ENCODE measurements around the gene PRSS57.
"Not testable (repeated sequence)": the region's sequence is repeated elsewhere in the genome, so short reads cannot be mapped to it uniquely, and the experiment has no call there.

The PRSS57 gene

DNA sequence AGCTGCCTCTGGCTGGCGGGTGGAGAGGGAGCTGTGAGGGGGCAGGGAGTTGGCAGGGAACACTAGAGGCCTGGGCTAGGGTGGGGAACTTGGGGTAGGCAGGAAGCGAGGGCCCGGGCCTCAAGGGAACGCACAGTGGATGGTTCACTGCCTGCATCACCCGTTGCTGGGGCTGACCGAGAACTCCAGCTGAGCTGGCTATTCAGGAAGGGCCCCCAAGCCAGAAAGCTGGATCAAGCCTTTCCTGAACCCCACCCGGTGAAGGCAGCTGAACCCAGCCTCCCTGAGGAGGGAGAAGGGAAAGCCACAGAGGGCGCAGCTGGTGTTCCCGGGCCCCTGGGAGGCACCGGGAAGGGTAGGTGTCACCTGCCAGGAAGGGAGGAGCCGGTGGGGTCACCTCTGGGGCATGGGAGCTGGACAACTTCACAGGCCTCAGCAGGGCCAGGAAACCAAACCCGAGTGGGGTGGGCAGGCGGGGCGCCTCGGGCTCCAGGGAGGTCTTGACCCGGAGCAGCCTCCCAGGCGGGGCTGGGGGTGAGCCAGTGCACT is 27.4 kb upstream of the PRSS57 start:
- DNase-seq = no peak

DNA sequence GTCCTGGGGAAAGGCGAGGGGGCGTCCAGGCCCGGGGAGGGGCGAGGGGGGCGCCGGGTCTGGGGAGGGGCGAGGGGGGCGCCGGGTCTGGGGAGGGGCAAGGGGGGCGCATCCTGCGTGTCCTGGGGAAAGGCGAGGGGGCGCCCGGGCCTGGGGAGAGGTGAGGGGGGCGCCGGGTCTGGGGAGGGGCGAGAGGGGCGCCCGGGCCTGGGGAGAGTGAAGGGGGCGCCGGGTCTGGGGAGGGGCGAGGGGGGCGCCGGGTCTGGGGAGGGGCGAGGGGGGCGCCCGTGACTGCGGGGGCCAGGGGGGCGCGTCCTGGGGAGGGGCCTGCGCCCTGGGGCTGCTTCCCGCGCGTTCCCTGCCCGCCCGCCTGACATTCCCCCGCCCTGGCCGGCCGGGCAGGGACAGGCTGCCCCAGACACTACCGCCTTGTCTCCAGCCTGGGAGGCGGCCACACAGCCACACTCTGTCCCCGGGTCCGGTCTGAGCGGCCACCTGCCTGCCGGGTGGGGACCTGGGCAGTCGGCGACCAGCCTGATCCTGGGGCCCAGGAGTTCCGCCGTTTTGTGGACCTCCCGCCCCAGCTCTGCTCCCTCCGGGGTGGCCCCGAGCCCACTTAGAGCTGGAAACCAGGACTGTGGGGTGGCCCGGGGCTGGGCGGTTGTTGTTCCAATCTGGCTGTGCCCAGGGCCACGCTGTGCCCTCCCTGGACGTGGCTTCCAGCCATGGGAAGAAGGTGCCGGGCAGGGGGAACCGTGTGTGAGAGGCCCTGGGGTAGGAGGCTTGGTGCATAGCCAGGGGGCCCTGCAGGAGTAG is 25.3 kb upstream of the PRSS57 start:
- no peak for DNase-seq

GRCh38 chr19:719636-720344 is 24.5 kb upstream of the PRSS57 start:
- no peak for DNase-seq

- no peak for DNase-seq
Measured at GRCh38 chr19:718991-719512, 23.8 kb upstream of the PRSS57 start.

DNA sequence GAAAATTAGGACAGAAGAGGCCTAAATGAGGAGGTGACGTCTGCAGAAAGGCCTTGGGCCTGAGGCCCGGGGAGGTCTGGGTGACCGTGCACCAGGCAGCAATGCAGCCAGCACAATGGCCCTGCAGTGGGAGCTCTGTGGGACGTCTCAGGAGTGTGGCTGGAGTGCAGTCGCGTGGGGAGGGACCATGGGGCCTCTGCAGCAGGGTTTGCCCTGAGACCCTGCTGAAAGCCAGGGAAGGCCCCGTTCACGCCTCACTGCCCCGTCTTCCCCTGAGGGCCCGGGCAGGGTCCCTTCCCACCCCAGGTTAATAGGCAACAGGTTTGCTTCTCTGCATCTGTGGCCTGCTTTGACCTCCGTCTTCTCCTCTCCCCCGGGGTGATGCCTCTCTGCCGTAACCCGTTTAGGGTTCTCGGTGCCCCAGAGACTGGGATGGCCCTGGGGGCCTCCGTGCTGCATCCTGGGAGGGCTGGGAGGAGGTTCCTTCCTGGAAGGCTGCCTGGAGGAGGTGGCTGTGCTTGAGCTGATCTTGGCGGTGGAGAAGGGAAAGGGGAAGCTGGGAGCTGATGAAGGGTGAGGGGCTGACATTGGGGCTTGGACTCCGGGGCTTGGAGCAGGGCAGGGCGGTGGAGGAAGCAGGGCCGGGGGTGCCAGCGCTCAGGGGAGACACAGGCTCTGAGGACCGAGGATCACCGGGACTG is 23.1 kb upstream of the PRSS57 start:
- DNase-seq = no peak

- no peak for DNase-seq
Measured at GRCh38 chr19:715347-715746, 20.1 kb upstream of the PRSS57 start.

DNA sequence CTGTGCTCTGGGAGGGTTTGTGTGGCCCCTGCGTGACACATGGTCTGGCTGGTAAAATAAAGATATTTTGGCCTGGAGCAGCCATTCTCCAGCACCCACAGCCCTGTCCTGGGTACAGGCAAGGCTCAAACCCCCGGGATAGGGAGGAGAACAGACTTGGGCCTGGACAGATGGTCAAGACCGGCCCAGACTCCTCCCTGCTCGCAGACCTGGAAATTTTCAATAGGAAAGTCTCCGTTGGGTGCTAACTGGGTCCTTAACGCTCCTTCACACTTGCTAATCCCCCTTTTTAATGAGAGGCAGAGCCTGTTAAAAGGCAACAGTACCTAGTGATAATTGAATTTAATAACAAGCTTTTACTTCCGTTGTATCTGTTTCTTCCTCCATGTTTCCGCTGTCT is 16.0 kb upstream of the PRSS57 start:
- DNase-seq = no peak

DNA sequence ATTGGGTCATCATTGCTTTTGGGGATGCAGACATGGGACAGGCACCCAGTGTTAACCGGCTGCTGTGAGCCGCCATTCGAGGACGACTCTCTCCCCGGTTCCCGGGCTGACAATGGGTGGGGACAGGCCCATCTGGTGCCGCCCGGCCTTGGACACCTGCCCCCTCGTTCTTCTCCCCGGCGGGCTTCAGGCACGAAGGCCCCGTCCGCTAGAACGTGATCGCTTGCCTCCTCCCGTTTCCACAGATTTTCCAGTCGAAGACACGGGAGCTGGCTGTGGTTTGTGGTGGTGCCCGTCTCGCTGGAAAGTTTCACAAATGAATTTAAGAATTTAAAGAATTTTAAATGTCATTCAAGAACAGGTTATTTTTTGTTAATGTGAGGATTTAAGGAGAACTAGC is 15.5 kb upstream of the PRSS57 start:
- no peak for DNase-seq

DNA sequence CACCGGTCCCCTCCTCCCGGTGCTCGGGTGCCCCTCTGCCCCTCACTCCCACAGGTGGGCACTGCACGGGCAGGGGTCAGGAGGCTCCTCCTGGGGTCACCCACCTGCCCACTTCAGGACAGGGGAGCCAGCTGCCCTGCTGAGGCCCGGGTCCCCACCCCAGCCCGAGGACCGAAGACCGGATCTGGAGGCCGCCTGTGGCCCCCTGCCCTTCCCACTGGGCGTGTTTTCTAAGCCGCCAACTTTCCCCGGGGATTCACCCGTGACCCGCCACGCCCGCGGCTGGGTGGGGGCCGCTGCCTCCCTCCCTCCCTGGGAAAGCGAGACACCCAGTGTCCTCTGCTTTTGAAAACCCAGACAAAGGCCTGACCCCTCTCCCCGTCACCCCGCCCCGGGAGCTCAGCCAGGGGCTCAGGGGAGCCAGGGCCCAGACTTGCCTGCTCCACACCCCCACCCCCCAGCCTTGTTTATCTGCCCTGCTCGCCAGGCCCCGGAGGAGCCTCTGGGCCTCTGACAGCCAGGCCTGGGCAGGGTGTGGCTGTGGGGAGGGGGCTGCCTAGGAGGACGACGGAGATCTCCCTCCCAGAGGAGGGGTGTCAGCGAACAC is 14.8 kb upstream of the PRSS57 start:
- DNase-seq = no peak

DNA sequence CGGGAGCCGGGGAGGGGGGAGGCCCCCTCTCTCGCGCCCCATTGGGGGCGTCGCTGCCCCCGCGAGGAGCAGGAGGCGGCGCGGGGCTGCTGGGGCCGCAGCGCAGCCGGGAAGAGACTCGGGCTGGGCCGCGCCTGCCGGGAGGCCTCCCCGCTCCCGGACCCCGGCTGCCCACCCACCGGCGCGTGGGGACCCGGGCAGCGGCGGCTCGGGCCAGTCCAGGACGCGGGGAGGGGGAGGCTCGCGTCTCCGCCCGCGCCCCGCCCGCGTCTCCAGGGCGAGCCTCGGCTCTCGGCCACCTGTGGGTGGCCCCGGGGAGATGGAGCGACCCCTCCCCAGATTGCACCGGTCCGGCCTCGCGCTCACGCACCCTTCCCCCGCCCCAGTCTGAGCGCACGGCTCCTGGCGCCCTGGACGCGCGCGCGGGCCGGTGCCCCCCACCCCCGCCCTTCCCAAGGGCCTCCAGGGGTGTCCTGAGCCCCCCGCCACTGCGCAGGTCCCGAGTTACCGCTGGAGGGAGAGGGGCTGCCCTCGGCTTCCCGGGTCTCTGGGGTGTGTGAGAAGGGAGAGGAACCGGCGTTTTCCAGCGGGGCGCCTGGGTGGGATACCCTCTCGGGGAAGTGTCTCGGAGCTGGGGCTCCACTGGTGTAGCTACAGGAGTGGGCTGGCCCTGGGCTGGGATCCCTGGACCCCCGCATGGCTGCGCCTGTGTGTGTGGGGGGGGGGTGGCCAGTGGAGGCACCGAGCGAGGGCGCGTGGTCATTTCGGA is 14.1 kb upstream of the PRSS57 start:
- DNase-seq = no peak

DNA sequence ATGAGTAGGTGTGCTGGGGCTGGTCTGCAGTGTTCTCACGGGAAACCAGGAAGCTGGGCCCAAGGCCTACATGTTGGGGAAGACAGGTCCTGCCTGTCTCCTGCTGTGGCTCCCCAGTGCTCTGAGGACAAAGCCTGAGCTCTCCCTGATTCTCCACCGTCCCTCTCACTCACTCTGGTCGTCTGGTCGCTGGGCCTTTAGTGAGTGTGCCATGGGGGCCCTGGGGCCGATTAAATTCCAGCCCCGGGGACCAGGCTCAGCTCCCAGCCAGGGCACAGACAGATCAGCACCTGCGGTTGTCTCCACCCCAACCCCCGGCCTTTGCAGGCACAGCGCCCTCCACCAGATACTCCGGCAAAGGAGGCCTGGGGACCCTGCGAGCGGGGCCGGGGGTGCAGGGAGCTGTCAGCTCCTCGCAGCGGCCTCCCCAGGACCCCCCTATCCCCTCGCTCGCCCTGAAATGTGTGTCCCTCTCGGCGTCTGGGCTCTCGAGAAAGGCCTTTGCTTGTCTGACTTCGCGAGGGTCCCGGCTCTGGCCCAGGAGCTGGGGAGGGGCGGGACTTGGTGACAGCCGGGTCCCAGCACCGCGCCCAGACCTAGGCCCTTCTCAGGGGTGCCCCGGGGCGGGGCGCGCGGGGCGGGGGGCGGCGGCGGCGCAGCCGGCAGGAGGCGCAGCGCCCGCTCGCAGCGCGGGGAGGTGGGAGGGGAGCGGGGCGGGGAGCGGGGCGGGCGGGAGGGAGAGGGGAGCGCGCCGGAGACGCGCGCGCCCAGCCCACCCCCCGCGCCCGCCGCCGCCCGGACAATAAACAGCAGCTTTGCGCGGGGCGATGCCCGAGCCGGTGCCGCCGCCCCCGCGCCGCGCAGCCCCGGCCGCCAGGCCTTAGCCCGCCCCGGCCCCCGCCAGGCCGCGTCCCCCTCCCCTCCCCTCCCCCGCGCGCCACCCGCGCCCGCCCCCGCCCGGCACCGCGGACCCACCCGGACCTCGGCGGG is 13.2 kb upstream of the PRSS57 start, which contains the start of gene PALM:
Gene PALM (plus strand): TSS at position 782 of the 990 bp plus-strand sequence. CDS start 212 bp downstream, outside the sequence.
- no peak for DNase-seq

GRCh38 chr19:704447-704741 is 9.1 kb upstream of the PRSS57 start:
- no peak for DNase-seq

DNA sequence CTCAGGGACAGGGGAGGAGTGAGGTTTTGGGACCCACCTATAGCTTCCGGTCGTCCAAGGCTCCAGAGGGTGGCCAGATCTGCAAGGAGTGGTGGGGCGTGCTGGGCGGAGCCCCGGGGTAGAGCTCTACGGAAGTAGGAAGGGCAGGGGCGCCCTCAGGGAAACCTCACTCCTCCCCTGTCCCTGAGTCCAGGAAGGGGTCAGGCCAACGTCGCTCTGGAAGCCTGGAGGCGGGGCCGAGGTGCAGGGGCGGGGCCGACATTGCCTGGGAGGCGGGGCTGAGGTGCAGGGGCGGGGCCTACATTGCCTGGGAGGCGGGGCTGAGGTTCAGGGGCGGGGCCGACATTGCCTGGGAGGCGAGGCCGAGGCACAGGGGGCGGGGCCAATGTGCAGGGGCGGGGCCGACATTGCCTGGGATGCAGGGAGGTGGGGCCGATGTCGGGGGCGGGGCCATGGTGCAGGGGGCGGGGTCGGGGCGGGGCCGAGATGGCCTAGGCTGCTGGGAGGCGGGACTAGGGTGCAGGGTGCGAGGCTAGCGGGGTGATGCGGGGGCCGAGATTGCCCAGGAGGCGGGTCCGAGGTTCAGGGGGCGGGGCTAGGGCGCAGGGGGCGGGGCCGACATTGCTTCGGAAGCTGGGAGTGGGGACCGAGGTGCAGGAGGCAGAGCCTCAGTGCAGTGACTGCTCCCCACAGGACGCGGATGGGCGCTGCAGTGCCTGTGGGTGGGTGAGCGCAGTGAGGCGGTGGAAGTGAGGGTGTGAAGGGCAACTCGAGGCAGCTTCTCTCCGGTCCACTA is 8.6 kb upstream of the PRSS57 start:
- no peak for DNase-seq

GRCh38 chr19:703329-703650 is 8.0 kb upstream of the PRSS57 start:
- no peak for DNase-seq

DNA sequence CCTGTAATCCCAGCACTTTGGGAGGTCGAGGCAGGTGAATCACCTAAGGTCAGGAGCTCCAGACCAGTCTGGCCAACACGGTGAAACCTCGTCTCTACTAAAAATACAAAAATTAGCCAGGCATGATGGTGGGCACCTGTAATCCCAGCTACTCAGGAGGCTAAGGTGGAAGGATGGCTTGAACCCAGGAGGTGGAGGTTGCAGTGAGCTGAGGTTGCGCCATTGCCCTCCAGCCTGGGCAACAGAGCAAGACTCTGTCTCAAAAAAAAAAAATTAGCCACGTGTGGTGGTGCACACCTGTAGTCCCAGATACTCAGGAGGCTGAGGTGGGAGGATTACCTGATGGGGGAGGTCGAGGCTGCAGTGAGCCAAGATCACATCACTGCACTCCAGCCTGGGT is 7.6 kb upstream of the PRSS57 start:
- not testable (repeated sequence) for DNase-seq

DNA sequence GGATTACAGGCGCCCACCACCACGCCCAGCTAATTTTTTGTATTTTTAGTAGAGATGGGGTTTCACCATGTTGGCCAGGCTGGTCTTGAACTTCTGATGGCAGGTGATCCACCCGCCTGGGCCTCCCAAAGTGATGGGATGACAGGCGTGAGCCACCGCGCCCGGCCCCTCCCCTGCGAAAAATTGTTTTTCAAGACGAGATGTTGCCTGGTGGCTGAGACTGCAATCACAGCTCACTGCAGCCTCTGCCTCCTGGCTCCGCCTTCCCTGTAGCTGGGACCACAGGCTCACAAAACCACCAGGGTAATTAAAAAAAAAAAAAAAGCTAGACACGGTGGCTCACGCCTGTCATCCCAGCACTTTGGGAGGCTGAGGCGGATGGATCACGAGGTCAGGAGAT is 4.6 kb upstream of the PRSS57 start:
- DNase-seq = not testable (repeated sequence)

DNA sequence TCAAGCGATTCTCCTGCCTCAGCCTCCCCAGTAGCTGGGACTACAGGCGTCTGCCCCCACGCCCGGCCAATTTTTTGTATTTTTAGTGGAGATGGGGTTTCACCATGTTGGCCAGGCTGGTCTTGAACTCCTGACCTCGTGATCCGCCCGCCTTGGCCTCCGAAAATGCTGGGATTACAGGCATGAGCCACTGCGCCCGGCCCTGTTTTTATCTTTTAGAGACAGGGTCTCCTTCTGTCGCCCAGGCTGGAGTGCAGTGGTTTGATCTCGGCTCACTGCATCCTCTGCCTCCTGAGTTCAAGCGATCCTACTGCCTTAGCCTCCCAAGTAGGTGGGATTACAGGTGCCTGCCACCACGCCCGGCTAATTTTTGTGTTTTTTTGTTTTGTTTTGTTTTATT is 3.3 kb upstream of the PRSS57 start:
- not testable (repeated sequence) for DNase-seq

- no peak for DNase-seq
Measured at GRCh38 chr19:694481-695351, 536 bp downstream of the PRSS57 start.

- no peak for DNase-seq
Measured at GRCh38 chr19:690203-690602, 5.0 kb downstream of the PRSS57 start.
